GM21528 (cell line): ENCODE results near the gene GPR152.

Experiments
- ATAC-seq: cut with Tn5 transposase; IDR thresholded peaks from one replicate; pipeline ENCODE4 v1.9.1; 2021; ENCODE audit warnings: mild to moderate bottlenecking, moderate library complexity; ENCODE audit not compliant: unreplicated experiment, low FRiP score

GPR152 gene

GRCh38 chr11:67442504-67443404, 9.8 kb downstream of the GPR152 start:
- no peak for ATAC-seq

GRCh38 chr11:67441731-67442351, 10.7 kb downstream of the GPR152 start:
- no peak for ATAC-seq

- ATAC-seq = no peak
Observed at GRCh38 chr11:67441098-67441563, 11.4 kb downstream of the GPR152 start.

GRCh38 chr11:67440229-67441097, 12.1 kb downstream of the GPR152 start:
- no peak for ATAC-seq

GRCh38 chr11:67439321-67440228, 13.0 kb downstream of the GPR152 start:
- no peak for ATAC-seq

- no peak for ATAC-seq
Observed at GRCh38 chr11:67438158-67438902, 14.2 kb downstream of the GPR152 start.

GRCh38 chr11:67437809-67438157, 14.7 kb downstream of the GPR152 start:
- no peak for ATAC-seq

- ATAC-seq = no peak
Observed at GRCh38 chr11:67437082-67437808, 15.3 kb downstream of the GPR152 start, which contains the start of gene PTPRCAP. PTPRCAP (minus strand) TSS chr11:67437682; CDS start chr11:67437619, 63 bp downstream.

GRCh38 chr11:67436459-67437081, 16.0 kb downstream of the GPR152 start:
- no peak for ATAC-seq

GRCh38 chr11:67435727-67436458, 16.6 kb downstream of the GPR152 start:
- ATAC-seq = no peak

GRCh38 chr11:67435031-67435726, 17.4 kb downstream of the GPR152 start:
- no peak for ATAC-seq

- no peak for ATAC-seq
Observed at GRCh38 chr11:67434395-67434881, 18.1 kb downstream of the GPR152 start.

- ATAC-seq = no peak
Observed at GRCh38 chr11:67433536-67434394, 18.8 kb downstream of the GPR152 start.

- ATAC-seq = no peak
Observed at GRCh38 chr11:67432655-67433349, 19.7 kb downstream of the GPR152 start.
